ENCODE data around the gene ADAMTS13. TPM values are rescaled to one million over a fixed set of nuclear protein-coding genes. Genes with fewer than 3 reads are reported as not detected.
A peak's percentile ranks its signal among the peaks of the same experiment; 100 is the strongest.

ADAMTS13 gene
- total and polyA plus RNA-seq, 4 donors: 6.5 to 13.3 (median 10.4) TPM

- peaks cover 0 to 17% (median 9%) of the 10 kb centered on the region in 4 donors for H3K4me1 ChIP-seq (ENCODE audit: control insufficient read depth in 4 of 4, insufficient read depth in 4 of 4, low read length in 3 of 4)
- no peak for TF ChIP-seq GABPA (IDR thresholded peaks at IDR 0.05 in 1 of 2, conservative IDR thresholded peaks at IDR 0.05 in 1 of 2)
- no peaks in the 10 kb centered on the region for H3K27me3 ChIP-seq (ENCODE audit: control insufficient read depth in 4 of 4, insufficient read depth in 4 of 4, low read length in 3 of 4)
- H3K36me3 ChIP-seq (ENCODE audit: control insufficient read depth in 4 of 4, insufficient read depth in 3 of 4, low read depth in 1 of 4, low read length in 3 of 4): peaks cover 3 to 20% (median 6%) of the 10 kb centered on the region in 4 donors
- no peak overlapping the region for H3K27ac ChIP-seq (ENCODE audit: low read depth in 1 of 2, low read length in 2 of 2)
- DNase-seq (ENCODE audit: low spot score): no peak
- 87% methylated on average over 12 of the region's 12 CpGs for WGBS
- no peaks in the 10 kb centered on the region for H3K9me3 ChIP-seq (ENCODE audit: control insufficient read depth in 4 of 4, low read length in 3 of 4)
- H3K4me3 ChIP-seq (ENCODE audit: low read depth in 1 of 3, low read length in 3 of 3): no peak overlapping the region
- no peak overlapping the region for H3K9ac ChIP-seq (ENCODE audit: low read depth in 1 of 2, low read length in 2 of 2)
Measured at GRCh38 chr9:133404454-133405002, 17.6 kb upstream of the ADAMTS13 start.

- H3K27ac ChIP-seq (ENCODE audit: low read depth in 1 of 2, low read length in 2 of 2): peak overlapping the region; percentile 28 to 46
- H3K9me3 ChIP-seq (ENCODE audit: control insufficient read depth in 4 of 4, low read length in 3 of 4): no peaks in the 10 kb centered on the region
- WGBS: 59% methylated on average over 19 of the region's 19 CpGs
- H3K4me3 ChIP-seq (ENCODE audit: low read depth in 1 of 3, low read length in 3 of 3): no peak overlapping the region
- peaks cover 0 to 17% (median 9%) of the 10 kb centered on the region in 4 donors for H3K4me1 ChIP-seq (ENCODE audit: control insufficient read depth in 4 of 4, insufficient read depth in 4 of 4, low read length in 3 of 4)
- peaks cover 7 to 33% (median 15%) of the 10 kb centered on the region in 4 donors for H3K36me3 ChIP-seq (ENCODE audit: control insufficient read depth in 4 of 4, insufficient read depth in 3 of 4, low read depth in 1 of 4, low read length in 3 of 4)
- no peak overlapping the region for H3K9ac ChIP-seq (ENCODE audit: low read depth in 1 of 2, low read length in 2 of 2)
- TF ChIP-seq HNF4A (conservative IDR thresholded peaks at IDR 0.05) (peak in 1 of 2 donors; percentile 11), EGR1 (IDR thresholded peaks at IDR 0.05; ENCODE audit: low read depth in 2 of 2) (no peak), GABPA (IDR thresholded peaks at IDR 0.05 in 1 of 2, conservative IDR thresholded peaks at IDR 0.05 in 1 of 2) (peak in 1 of 2 donors; percentile 39)
- no peaks in the 10 kb centered on the region for H3K27me3 ChIP-seq (ENCODE audit: control insufficient read depth in 4 of 4, insufficient read depth in 4 of 4, low read length in 3 of 4)
- DNase-seq (ENCODE audit: low spot score): no peak
Measured at GRCh38 chr9:133405508-133406438, 16.4 kb upstream of the ADAMTS13 start.

- H3K9me3 ChIP-seq (ENCODE audit: control insufficient read depth in 4 of 4, low read length in 3 of 4): no peaks in the 10 kb centered on the region
- no peaks in the 10 kb centered on the region for H3K27me3 ChIP-seq (ENCODE audit: control insufficient read depth in 4 of 4, insufficient read depth in 4 of 4, low read length in 3 of 4)
- DNase-seq (ENCODE audit: low spot score): peak; percentile 81
- H3K9ac ChIP-seq (ENCODE audit: low read depth in 1 of 2, low read length in 2 of 2): no peak overlapping the region
- peaks cover 0 to 17% (median 9%) of the 10 kb centered on the region in 4 donors for H3K4me1 ChIP-seq (ENCODE audit: control insufficient read depth in 4 of 4, insufficient read depth in 4 of 4, low read length in 3 of 4)
- H3K27ac ChIP-seq (ENCODE audit: low read depth in 1 of 2, low read length in 2 of 2): peak overlapping the region in 1 of 2 donors; percentile 28
- TF ChIP-seq RXRA (IDR thresholded peaks at IDR 0.05) (peak; percentile 68 to 70), RAD21 (IDR thresholded peaks at IDR 0.05) (peak; percentile 78 to 91), FOXA2 (IDR thresholded peaks at IDR 0.05) (no peak)
- TF ChIP-seq, protein P1, sequence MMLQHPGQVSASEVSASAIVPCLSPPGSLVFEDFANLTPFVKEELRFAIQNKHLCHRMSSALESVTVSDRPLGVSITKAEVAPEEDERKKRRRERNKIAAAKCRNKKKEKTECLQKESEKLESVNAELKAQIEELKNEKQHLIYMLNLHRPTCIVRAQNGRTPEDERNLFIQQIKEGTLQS (IDR thresholded peaks at IDR 0.05): no peak
- TF ChIP-seq, protein P2, sequence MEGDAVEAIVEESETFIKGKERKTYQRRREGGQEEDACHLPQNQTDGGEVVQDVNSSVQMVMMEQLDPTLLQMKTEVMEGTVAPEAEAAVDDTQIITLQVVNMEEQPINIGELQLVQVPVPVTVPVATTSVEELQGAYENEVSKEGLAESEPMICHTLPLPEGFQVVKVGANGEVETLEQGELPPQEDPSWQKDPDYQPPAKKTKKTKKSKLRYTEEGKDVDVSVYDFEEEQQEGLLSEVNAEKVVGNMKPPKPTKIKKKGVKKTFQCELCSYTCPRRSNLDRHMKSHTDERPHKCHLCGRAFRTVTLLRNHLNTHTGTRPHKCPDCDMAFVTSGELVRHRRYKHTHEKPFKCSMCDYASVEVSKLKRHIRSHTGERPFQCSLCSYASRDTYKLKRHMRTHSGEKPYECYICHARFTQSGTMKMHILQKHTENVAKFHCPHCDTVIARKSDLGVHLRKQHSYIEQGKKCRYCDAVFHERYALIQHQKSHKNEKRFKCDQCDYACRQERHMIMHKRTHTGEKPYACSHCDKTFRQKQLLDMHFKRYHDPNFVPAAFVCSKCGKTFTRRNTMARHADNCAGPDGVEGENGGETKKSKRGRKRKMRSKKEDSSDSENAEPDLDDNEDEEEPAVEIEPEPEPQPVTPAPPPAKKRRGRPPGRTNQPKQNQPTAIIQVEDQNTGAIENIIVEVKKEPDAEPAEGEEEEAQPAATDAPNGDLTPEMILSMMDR (IDR thresholded peaks at IDR 0.05; ENCODE audit: low read depth, low read length, missing input control): peak; percentile 87
- H3K36me3 ChIP-seq (ENCODE audit: control insufficient read depth in 4 of 4, insufficient read depth in 3 of 4, low read depth in 1 of 4, low read length in 3 of 4): peaks cover 7 to 39% (median 20%) of the 10 kb centered on the region in 4 donors
- H3K4me3 ChIP-seq (ENCODE audit: low read depth in 1 of 3, low read length in 3 of 3): no peak overlapping the region
- WGBS: 58% methylated on average over 24 of the region's 24 CpGs
Measured at GRCh38 chr9:133406480-133407307, 15.5 kb upstream of the ADAMTS13 start.

All from liver (tissue), 9 donors.